ENCODE measurements around the gene DTD2. TPM values are rescaled to one million over a fixed set of nuclear protein-coding genes. Genes with fewer than 3 reads are reported as not detected.

Gene DTD2
- total RNA-seq, 5 donors from 2014 or later (not counting 1 experiment from before 2014, with no cell fraction given): 11.3 to 23.6 (median 18.1) TPM

GRCh38 chr14:31405106-31405505 is 52.2 kb downstream of the DTD2 start:
- POLR2A ChIA-PET: interaction anchor here in 1 of 2 donors (0.5 kb wide), 1 partner anchor 207 kb away, joined by 3 read pairs; no protein-coding TSS in a partner anchor
- no peak overlapping the region for H3K4me3 ChIP-seq (ENCODE audit: control insufficient read depth in 1 of 2, extremely low read depth in 1 of 2, low read length in 1 of 2)
- Mint-ChIP-seq H3K4me3 (no peak overlapping the region), H3K9me3 (no peaks in the 10 kb centered on the region), H3K4me1 (peaks cover 0 to 6% (median 0%) of the 10 kb centered on the region in 3 donors), H3K27ac (no peak overlapping the region), H3K36me3 (peaks cover 26% of the 10 kb centered on the region), H3K27me3 (no peaks in the 10 kb centered on the region)
- CTCF ChIA-PET: interaction anchor here in 1 of 2 donors (0.6 to 0.7 kb wide), 2 partner anchors 26 to 65 kb away, joined by 3 to 6 read pairs; no protein-coding TSS in a partner anchor
- H3K4me1 ChIP-seq (ENCODE audit: control insufficient read depth in 1 of 2, extremely low read depth in 1 of 2, insufficient read depth in 2 of 2, low read length in 2 of 2): no peaks in the 10 kb centered on the region
- H3K36me3 ChIP-seq (ENCODE audit: control insufficient read depth in 2 of 2, extremely low read depth in 1 of 2, insufficient read depth in 1 of 2, low read length in 1 of 2): peaks cover 0 to 5% of the 10 kb centered on the region in 2 donors
- no peak for DNase-seq
- 81% methylated on average over 2 of the region's 8 CpGs for WGBS (ENCODE audit: insufficient coverage)
- no peaks in the 10 kb centered on the region for H3K9me3 ChIP-seq
- no peak for ATAC-seq (replicated peaks in 1 of 4)
- H3K27me3 ChIP-seq (replicated peaks in 1 of 2; ENCODE audit: control insufficient read depth in 2 of 2, extremely low read depth in 1 of 2, insufficient read depth in 2 of 2, low read length in 1 of 2): no peaks in the 10 kb centered on the region
- H3K27ac ChIP-seq (ENCODE audit: low read length): no peak overlapping the region

DNA sequence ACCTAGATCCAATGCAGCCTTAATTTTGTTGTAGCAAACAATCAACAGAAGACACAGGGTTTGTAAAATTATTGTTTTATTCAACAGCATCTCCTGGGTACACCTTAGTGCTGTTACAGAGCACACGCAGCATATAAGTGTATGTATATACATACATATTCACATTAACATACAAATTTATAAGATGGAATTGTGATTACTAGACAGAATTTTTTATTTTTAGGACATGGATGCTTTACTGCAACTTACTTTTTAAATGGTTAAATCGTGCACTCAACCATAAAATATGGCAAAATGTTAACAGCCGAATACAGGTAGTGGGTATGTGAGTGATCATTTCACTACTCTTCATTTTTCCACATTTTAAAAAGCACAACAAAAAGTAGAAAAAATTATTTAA is 53.6 kb downstream of the DTD2 start:
- WGBS (ENCODE audit: insufficient coverage): no CpG with 5 or more reads among the region's 3 CpGs

GRCh38 chr14:31402764-31403439 is 54.4 kb downstream of the DTD2 start:
- H3K27ac ChIP-seq (ENCODE audit: low read length): no peak overlapping the region
- no peak overlapping the region for H3K27ac Mint-ChIP-seq
- no peaks in the 10 kb centered on the region for H3K27me3 ChIP-seq (replicated peaks in 1 of 2; ENCODE audit: control insufficient read depth in 2 of 2, extremely low read depth in 1 of 2, insufficient read depth in 2 of 2, low read length in 1 of 2)
- ATAC-seq (replicated peaks in 1 of 4): no peak
- no peaks in the 10 kb centered on the region for H3K4me1 ChIP-seq (ENCODE audit: control insufficient read depth in 1 of 2, extremely low read depth in 1 of 2, insufficient read depth in 2 of 2, low read length in 2 of 2)
- H3K9me3 Mint-ChIP-seq: no peaks in the 10 kb centered on the region
- ChIA-PET CTCF (interaction anchor here in 1 of 2 donors (0.6 kb wide), 1 partner anchor 88 kb away, joined by 3 read pairs; no protein-coding TSS in a partner anchor), POLR2A (interaction anchor here in 1 of 2 donors (0.6 kb wide), 1 partner anchor 809 kb away, joined by 6 read pairs; no protein-coding TSS in a partner anchor)
- H3K36me3 ChIP-seq (ENCODE audit: control insufficient read depth in 2 of 2, extremely low read depth in 1 of 2, insufficient read depth in 1 of 2, low read length in 1 of 2): peaks cover 0 to 5% of the 10 kb centered on the region in 2 donors
- peaks cover 0 to 3% (median 0%) of the 10 kb centered on the region in 3 donors for H3K4me1 Mint-ChIP-seq
- H3K9me3 ChIP-seq: no peaks in the 10 kb centered on the region
- H3K4me3 ChIP-seq (ENCODE audit: control insufficient read depth in 1 of 2, extremely low read depth in 1 of 2, low read length in 1 of 2): no peak overlapping the region
- no peaks in the 10 kb centered on the region for H3K27me3 Mint-ChIP-seq
- H3K36me3 Mint-ChIP-seq: peaks cover 34% of the 10 kb centered on the region
- no peak overlapping the region for H3K4me3 Mint-ChIP-seq
- DNase-seq: no peak
- WGBS (ENCODE audit: insufficient coverage): no CpG with 5 or more reads among the region's 2 CpGs

More for the DNA sequence above, 53.6 kb downstream of the DTD2 start:
- Histone ChIP-seq H3K4me3 (ENCODE audit: control insufficient read depth in 1 of 2, extremely low read depth in 1 of 2, low read length in 1 of 2) (no peak overlapping the region), H3K27me3 (replicated peaks in 1 of 2; ENCODE audit: control insufficient read depth in 2 of 2, extremely low read depth in 1 of 2, insufficient read depth in 2 of 2, low read length in 1 of 2) (no peaks in the 10 kb centered on the region), H3K4me1 (ENCODE audit: control insufficient read depth in 1 of 2, extremely low read depth in 1 of 2, insufficient read depth in 2 of 2, low read length in 2 of 2) (no peaks in the 10 kb centered on the region), H3K9me3 (no peaks in the 10 kb centered on the region), H3K36me3 (ENCODE audit: control insufficient read depth in 2 of 2, extremely low read depth in 1 of 2, insufficient read depth in 1 of 2, low read length in 1 of 2) (peaks cover 0 to 5% of the 10 kb centered on the region in 2 donors), H3K27ac (ENCODE audit: low read length) (no peak overlapping the region)
- Mint-ChIP-seq H3K27me3 (no peaks in the 10 kb centered on the region), H3K9me3 (no peaks in the 10 kb centered on the region), H3K27ac (no peak overlapping the region), H3K36me3 (peaks cover 28% of the 10 kb centered on the region), H3K4me3 (no peak overlapping the region), H3K4me1 (peaks cover 0 to 3% (median 0%) of the 10 kb centered on the region in 3 donors)
- ChIA-PET POLR2A (no interaction called here), CTCF (no interaction called here)
- ATAC-seq (replicated peaks in 1 of 4): no peak
- DNase-seq: no peak

DNA sequence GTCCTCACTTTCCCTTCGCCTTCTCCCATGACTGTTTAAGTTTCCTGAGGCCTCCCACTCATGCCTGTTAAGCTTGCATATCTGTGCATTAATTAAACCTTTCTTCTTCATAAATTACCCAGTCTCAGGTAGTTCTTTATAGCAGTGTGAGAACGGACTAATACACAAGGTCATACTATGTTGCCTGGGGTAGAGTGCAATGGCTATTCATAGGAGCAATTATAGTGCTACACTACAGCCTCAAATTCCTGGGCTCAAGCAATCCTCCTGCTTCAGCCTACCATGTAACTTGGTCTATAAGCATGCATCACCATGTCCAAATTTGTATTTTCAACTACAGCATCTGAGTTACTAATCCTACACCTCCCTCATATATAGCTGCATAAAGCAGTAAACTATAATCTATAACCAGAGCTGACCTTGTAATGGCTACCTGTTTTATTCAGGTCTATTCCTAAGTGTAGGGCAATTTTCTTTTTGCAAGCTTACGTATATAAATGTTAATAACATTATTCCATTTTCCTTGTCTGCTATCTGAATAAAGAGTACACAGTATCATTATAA is 55.9 kb downstream of the DTD2 start:
- H3K27ac Mint-ChIP-seq: no peak overlapping the region
- H3K9me3 Mint-ChIP-seq: no peaks in the 10 kb centered on the region
- H3K4me1 Mint-ChIP-seq: peaks cover 0 to 3% (median 0%) of the 10 kb centered on the region in 3 donors
- no peak for DNase-seq
- Histone ChIP-seq H3K4me1 (ENCODE audit: control insufficient read depth in 1 of 2, extremely low read depth in 1 of 2, insufficient read depth in 2 of 2, low read length in 2 of 2) (no peaks in the 10 kb centered on the region), H3K36me3 (ENCODE audit: control insufficient read depth in 2 of 2, extremely low read depth in 1 of 2, insufficient read depth in 1 of 2, low read length in 1 of 2) (peaks cover 0 to 7% of the 10 kb centered on the region in 2 donors), H3K9me3 (no peaks in the 10 kb centered on the region), H3K27me3 (replicated peaks in 1 of 2; ENCODE audit: control insufficient read depth in 2 of 2, extremely low read depth in 1 of 2, insufficient read depth in 2 of 2, low read length in 1 of 2) (no peaks in the 10 kb centered on the region), H3K4me3 (ENCODE audit: control insufficient read depth in 1 of 2, extremely low read depth in 1 of 2, low read length in 1 of 2) (no peak overlapping the region), H3K27ac (ENCODE audit: low read length) (no peak overlapping the region)
- H3K27me3 Mint-ChIP-seq: no peaks in the 10 kb centered on the region
- ATAC-seq (replicated peaks in 1 of 4): no peak
- peaks cover 40% of the 10 kb centered on the region for H3K36me3 Mint-ChIP-seq
- WGBS (ENCODE audit: insufficient coverage): no CpG with 5 or more reads among the region's 3 CpGs
- ChIA-PET CTCF (interaction anchor here in 1 of 2 donors (0.6 kb wide), 1 partner anchor 201 kb away, joined by 8 read pairs; no protein-coding TSS in a partner anchor), POLR2A (interaction anchor here in 1 of 2 donors (0.6 kb wide), 1 partner anchor 25 kb away, joined by 7 read pairs; no protein-coding TSS in a partner anchor)
- no peak overlapping the region for H3K4me3 Mint-ChIP-seq

DNA sequence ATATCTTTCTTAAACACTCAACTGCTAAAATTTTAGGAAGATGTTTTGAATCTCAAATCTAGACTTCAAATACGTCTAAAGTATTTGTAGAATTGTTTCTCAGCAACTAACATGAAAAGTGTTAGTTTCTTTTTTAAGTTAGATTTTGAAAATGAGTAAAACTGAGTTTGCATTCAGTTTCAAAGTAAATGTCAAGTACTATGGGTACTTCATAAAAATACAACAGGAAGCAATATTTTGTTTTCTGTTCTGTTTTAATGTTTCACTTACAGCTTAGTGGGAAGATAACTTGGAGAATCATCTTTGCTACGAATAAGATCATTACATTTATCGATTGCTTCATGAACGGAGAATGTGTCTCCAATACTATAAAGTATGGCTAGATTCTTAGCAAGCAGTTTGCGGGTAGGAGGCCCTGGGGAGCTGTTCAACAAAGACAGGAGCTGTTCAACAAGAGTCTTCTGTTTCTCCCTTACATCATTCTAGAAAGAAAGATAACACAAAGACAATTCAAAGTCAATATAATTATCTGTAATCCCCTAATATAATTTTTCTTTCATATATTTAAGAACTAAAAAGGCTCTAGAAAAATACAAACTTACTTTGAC is 57.2 kb downstream of the DTD2 start:
- no CpG with 5 or more reads among the region's 5 CpGs for WGBS (ENCODE audit: insufficient coverage)
- H3K27ac Mint-ChIP-seq: no peak overlapping the region

More for the DNA sequence above, 57.2 kb downstream of the DTD2 start:
- Mint-ChIP-seq H3K4me3 (no peak overlapping the region), H3K36me3 (peaks cover 45% of the 10 kb centered on the region), H3K9me3 (no peaks in the 10 kb centered on the region), H3K4me1 (peaks cover 0 to 3% (median 0%) of the 10 kb centered on the region in 3 donors), H3K27me3 (no peaks in the 10 kb centered on the region)
- H3K27ac ChIP-seq (ENCODE audit: low read length): no peak overlapping the region
- no peaks in the 10 kb centered on the region for H3K27me3 ChIP-seq (replicated peaks in 1 of 2; ENCODE audit: control insufficient read depth in 2 of 2, extremely low read depth in 1 of 2, insufficient read depth in 2 of 2, low read length in 1 of 2)
- DNase-seq (no peak), ATAC-seq (replicated peaks in 1 of 4) (no peak)
- peaks cover 0 to 7% of the 10 kb centered on the region in 2 donors for H3K36me3 ChIP-seq (ENCODE audit: control insufficient read depth in 2 of 2, extremely low read depth in 1 of 2, insufficient read depth in 1 of 2, low read length in 1 of 2)
- H3K4me3 ChIP-seq (ENCODE audit: control insufficient read depth in 1 of 2, extremely low read depth in 1 of 2, low read length in 1 of 2): no peak overlapping the region
- POLR2A ChIA-PET: interaction anchor here in 1 of 2 donors (0.7 kb wide), 1 partner anchor 14 kb away, joined by 3 read pairs; no protein-coding TSS in a partner anchor
- H3K9me3 ChIP-seq: no peaks in the 10 kb centered on the region
- CTCF ChIA-PET: no interaction called here
- H3K4me1 ChIP-seq (ENCODE audit: control insufficient read depth in 1 of 2, extremely low read depth in 1 of 2, insufficient read depth in 2 of 2, low read length in 2 of 2): no peaks in the 10 kb centered on the region

All from T-cell (primary cell).